ENCODE data around the gene ANAPC13.

The ANAPC13 gene

DNA sequence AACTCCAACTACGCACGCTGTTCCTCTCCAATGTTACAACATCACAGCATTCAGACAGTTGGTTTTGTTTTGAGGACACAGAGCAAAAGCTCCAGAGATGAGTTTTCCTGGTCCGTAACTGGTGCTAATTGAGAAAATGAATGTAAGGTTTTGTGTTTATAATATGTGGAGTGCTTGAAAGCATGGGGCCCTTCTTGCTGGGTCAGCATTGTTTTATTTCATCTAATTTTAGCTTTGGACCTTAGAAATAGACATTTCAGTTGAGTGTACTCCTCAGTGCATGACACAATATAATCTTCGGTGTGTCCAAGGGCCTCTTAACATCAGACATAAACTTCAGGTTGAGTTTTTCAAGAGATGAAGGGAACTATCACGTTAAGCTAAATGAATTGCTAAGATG lies 37.1 kb downstream of the ANAPC13 start:
- no peak for DNase-seq

DNA sequence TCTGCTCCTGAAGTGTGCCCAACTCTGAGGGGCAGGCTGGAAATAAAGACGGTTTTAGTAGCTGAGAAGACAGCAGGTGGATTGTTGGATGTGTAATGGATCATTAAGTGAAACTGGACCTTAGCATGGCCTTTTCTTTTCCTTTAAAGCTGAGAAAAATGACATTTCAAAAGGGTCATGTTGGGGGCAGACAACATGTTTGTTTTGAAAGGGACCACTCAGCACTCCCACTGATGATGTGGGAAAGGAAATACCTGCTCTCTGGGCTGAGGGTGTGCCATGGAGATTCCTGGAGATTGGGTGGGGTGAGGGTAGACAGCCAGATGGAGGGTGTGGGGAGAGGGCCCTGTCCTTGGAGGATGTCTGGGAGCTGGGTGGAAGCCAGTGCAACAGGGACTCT lies 38.4 kb downstream of the ANAPC13 start:
- DNase-seq, result no peak

DNA sequence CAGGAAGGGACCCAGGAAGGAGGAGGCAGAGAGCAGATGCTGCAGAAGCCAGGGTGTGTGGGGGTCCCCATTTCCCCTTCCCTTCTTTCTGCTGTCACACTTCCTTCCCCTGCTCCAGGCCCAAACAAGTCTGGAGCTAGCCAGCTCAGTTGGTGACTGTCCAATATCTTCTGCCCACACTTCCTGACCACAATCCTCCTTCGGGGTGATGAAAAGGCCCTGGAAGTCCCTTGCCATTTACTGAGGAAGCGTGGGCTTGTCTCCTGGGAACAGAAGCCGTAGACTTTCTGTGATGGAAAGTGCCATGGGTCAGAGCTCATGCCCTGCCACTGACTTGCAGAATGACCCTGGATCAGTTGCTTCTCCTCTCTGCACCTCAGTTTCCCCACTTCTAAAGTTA lies 39.0 kb downstream of the ANAPC13 start:
- no peak for DNase-seq

DNA sequence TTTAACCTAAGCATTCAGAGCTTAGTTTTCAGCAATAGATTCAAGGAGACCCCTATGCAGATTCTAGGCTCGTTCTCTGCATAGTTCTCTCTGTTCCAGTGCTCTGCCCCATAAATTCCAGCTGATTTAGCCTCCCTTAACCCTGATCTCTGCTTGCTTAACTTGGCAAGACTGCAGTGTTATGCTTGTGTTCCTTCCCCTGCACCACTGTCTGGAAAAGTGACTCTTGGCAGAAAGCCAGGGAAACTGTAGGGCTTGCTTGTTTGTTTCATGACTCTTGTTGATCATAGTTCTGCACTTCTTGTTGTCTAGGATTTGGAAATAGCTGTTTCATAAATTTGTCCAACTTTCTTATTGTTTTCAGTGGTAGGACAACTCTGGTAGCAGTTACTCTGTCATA lies 40.1 kb downstream of the ANAPC13 start:
- peak; percentile 6 to 42 for DNase-seq

DNA sequence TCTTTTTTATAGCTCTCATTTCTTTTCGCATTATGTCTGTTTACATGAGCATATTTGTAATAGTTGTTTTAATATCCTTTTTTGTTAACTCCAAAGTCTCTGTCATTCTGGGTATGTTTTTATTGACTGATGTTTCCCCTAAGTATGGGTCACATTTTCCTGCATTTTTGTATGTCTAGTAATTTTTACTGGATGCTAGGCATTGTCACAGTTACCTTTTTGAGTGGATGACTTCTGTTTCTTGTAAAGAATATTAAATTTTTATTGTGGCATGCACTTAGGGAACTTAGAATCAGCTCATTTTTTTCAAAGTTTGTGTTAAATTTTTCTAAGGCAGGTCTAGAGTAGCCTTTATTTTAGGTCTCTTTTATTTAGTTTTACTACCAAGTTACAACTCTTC lies 40.7 kb downstream of the ANAPC13 start:
- DNase-seq, result no peak

DNA sequence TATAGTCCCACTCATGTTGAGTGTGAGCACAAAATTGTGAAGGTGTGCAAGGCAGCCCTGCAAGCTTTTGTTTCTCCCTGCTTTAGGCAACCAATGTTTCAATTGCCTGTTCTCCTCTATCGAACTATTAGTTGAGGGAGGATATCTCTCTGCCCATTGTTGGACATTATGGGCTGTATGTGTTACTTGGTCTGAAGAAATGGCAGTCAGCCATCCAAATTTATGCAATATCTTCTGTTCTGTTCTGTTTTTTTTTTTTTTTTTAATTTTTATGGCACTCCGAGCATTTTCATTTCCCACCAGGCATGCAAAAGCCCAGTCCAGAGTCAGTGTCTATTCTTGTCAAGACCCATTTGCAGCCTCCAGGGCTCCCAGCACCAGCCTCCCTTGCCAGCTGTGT lies 44.0 kb downstream of the ANAPC13 start:
- no peak for DNase-seq

DNA sequence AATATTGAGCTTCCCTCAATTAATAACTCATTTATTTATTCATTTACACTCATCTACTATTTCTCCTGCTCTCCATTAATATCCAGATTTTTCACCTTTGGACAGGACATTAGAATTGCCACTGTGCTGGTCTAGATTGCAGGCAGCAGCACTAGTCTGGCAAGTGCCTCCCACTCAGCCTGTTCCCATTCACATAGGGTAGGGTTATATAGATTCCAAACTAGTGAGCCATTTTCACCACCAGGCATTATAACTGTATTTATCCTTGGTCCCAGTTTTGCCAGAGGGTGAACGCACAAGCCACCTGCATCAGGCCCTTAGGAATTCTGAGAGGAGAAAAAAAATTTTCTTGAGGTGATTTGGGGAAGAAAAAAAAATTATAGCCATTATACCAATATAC lies 44.5 kb downstream of the ANAPC13 start:
- no peak for DNase-seq

DNA sequence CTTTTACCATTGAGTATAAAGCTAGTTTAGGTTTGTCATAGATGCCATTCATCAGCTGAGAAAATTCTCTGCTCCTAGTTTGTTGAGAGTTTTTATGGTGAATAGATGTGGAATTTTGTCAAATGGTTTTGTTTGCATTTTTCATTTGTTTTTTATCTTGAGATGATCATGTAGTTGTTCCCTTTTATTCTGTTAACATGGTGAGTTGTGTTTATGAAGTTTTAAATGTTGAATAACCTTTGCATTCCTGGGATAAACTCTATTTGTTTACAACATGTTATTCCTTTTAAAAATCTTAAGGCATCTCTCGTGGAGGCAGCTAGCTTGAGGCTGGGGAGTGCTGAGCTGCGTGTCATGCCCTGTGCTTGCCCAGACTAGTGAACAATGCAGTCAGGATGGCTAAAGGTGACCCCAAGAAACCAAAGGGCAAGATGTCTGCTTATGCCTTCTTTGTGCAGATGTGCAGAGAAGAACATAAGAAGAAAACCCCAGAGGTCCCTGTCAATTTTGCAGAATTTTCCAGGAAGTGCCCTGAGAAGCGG lies 48.5 kb downstream of the ANAPC13 start:
- DNase-seq, result no peak

DNA sequence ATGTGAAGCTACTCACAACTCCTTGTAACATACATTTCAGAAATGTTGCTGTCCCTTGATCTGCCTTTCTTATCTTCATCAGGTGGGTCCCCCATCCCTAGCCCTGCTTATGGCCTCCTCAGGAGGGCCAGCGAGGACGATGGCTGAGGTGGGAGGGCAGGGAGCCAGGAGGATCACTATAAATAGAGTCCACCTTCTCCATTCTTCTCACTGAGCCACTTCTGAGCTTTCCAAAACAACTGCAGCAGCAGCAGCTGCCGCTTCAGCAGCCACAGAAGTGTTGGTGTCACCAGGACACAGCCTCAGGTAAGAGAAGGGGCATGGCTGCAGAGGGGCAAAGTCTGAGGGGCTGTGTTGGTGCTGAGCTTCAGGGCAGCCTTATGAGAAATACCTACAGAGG lies 53.5 kb downstream of the ANAPC13 start:
- no peak for DNase-seq

DNA sequence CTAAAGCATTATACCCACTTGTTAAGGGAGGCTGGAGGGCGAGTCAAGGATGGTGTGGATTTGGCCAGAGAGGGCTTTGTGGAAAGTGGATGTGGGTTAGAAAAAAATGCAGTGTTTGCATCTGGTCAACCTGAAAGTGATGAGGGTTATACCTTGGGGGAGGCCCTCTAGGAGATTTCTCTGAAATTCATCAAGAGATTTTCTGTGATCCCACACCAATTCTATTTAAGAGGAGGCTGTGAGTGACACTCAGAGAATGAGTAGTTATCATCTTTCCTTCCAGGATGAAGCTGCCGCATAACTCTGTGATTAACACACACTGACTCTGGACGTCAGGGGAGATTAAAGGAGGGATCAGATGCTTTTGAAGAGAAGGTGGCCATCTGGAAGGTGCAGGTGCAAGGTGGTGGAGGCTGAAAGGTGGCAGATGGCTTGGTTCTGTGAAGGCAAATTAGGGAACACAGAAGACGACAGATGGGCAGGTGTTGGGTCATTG lies 54.8 kb downstream of the ANAPC13 start:
- no peak for DNase-seq

DNA sequence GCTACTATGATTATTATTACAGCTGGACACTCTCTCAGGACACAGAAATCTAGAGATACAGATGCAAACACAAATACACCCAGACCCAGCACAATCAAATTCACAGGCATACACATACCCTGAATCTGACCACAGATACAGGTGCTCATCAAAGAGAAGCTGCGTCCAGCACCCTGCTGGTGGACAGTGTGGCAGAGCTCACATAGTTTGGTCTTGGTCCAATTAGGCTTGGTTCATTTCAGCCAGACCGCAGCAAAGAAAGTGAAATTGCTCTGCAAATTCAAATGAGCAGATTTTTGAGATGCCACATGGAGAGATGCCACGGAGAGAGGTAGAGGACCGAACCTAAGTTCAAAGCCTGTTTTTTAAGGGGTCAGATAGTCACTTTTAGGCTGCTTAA lies 55.6 kb downstream of the ANAPC13 start:
- DNase-seq, result no peak

DNA sequence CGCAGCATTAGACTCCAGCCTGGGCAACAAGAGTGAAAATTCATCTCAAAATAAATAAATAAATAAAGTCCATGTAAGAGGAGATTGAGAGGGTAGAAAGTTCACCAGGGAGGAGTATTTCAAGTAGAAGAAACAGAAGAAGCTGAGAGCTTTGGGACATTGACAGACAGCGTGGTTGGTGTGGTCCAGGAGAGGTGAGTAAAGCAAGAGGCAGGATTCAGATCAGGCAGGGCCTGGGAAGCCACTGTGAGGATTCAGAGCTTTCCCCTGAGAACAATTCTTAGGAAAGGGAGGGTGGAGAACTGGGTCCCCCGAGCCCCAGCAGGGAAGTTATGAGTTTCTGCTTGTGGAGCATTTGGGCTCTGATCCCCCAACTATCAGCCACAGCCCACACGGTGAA lies 57.4 kb downstream of the ANAPC13 start:
- no peak for DNase-seq

Data from NCI-H446 (cell line).